Measurements from ENCODE around the gene TF. TPM values are rescaled to one million over a fixed set of nuclear protein-coding genes. Genes with fewer than 3 reads are reported as not detected.

TF gene
- total RNA-seq, 4 donors from 2014 or later: 13.9 to 154 (median 67.3) TPM

DNA sequence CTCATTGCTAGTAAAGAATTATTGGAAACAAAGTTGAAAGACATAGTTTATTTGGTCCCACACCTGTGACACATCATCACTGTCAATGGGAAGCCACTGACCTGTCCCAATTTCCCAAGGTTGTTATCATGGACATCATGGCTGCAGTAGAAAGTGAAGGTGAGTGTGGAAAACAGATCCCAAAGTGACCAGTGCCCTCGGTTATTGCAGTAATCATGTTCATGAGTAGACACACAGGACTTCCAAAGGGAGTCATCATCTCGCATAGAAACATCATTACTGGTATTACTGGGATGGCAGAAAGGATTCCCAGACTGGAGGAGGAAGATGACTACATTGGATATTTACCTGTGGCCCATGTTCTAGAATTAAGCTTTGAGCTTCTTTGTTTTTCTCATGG is 14.7 kb downstream of the TF start:
- no peak for TF ChIP-seq CTCF (IDR thresholded peaks at IDR 0.05; ENCODE audit: low read depth)

DNA sequence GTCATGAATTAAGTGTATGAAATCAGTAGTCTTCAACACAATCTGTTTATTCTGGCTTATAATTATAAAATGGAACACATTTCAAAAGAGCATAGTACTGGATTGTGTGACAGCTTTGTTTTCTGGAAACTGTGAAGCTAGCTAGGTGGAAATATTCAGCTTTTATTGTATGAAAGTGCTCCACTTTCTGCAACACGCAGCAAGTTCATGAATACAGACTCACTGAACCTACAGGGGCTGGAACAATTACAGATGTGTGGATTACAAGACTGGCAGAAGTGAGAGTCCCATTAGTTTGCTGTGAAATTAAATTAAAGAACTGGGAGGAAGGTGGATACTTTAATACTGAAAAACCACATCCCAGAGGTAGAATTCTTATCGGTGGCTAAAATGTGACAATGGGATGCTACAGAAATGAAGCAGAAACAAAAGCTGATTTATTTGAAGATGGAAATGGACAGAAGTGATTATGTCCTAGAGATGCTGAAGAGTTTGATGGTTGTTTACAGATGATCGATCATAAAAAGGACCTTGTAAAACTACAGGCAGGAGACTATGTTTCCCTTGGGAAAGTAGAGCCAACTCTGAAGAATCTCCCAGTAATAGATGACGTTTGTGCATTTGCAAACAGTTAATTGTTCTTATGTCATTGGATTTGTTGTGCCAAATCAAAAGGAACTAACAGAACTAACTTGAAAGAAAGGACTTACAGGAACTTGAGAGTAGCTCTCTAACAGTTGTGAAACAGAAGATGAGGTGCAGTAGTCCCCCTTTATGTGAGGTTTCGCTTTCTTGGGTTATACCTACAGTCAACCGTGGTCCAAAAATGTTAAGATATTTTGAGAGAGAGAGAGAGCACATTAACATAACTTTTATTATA is 15.7 kb downstream of the TF start:
- no peak for TF ChIP-seq CTCF (IDR thresholded peaks at IDR 0.05; ENCODE audit: low read depth)

DNA sequence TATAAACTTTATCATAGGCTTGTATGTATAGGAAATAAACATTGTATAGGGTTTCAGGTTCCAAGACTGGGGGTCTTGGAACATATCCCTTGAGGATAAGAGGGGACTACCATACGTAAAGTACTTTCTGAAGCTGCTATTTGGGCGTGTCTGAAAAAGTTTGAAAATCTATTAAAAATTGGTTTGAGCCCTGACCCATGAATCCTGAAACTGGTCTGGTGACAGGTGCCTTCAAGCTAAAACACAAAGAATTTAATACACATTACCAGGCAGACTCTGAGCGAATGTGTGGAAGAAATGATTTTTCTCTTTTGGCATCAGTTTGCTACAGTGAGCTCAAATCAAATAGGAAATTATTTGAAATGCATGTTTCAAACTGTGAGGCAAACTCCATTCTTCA is 16.3 kb downstream of the TF start:
- no peak for TF ChIP-seq CTCF (IDR thresholded peaks at IDR 0.05; ENCODE audit: low read depth)

DNA sequence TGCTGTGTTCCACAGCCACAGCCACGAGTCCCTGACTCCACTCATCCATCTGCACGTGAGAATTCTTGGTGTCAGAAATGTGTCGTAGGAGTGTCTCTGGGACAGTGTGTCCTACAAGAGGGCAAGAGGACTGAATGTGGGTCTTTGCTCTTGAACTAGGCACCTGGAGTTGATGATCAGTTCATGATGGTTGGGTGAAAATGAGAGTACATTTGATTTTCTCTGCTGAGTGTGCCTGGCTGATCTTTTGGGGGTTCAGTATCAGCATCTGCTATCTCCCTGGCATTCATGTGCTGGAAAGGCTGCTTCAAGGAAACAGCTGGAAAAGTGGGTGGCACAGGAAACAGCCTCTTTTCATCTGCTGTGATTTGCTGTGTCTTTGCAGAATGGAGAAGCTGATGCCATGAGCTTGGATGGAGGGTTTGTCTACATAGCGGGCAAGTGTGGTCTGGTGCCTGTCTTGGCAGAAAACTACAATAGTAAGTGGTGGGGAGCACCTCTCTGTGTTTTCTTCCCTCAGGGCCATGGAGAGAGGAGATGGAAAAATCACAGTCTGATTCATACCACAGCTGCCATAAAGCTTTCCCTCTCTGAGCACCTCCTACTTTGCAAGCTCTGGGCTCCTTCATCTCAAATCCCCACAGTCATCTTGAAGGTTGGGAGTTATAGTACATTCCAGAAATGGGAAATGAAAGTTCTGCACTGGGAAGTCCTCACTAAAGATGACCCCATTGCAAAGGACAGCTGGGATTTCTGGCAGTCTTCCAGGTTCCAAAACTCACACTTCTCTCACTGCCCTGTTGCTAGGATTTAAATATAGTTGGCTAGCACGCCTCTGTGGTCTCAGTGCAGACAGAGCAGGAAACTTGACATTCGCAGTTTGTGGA is 17.8 kb downstream of the TF start:
- no peak for TF ChIP-seq CTCF (IDR thresholded peaks at IDR 0.05; ENCODE audit: low read depth)

DNA sequence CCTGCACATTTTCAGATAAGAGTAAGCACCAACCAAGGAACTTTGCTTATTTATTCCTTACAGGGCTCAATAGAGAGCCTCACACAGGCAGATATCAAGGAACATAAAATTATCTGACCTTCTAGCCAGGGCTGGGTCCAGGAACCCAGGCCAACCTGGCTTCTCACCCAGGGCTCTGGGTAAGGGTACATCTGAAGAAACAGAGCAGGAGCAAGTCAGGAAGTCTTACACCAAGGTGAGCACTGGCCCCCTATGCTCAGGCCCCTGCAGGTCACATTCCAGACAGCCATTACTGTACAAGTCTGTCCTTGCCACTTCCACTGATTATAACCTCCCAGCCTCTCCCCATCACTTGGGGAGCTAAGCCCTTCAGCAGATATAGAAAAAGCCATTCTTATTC is 19.1 kb downstream of the TF start:
- TF ChIP-seq CTCF (IDR thresholded peaks at IDR 0.05; ENCODE audit: low read depth): no peak

- no peak for TF ChIP-seq CTCF (IDR thresholded peaks at IDR 0.05; ENCODE audit: low read depth)
Observed at GRCh38 chr3:133767607-133768006, 21.4 kb downstream of the TF start.

DNA sequence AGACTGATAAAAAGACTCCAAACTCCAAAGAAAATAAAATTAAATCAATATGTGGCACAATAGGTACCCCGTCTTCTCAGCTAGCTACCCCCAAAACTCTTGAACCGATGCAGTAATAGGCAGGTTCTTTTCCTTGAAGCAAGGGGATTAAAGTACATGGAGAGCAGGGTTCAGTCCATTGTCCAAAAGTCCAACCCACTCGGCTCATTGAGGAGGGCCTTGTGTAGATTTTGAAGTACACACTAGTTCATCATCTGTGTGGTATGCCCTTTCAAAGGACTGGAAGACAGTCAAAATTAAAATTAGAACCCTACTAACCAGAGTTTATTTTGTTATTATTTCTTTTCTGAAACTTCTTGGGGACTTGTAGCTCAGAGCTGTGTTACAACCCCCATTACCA is 23.3 kb downstream of the TF start:
- no peak for TF ChIP-seq CTCF (IDR thresholded peaks at IDR 0.05; ENCODE audit: low read depth)
